Colonic mucosa (tissue), 4 donors: ENCODE data around the gene TOMM20L. TPM values are rescaled to one million over a fixed set of nuclear protein-coding genes. Genes with fewer than 3 reads are reported as not detected.

Experiments used
- DNase-seq: peaks from one replicate; pipeline ENCODE4 v3.0.0-alpha.2; 2020
- H3K27ac ChIP-seq: fragments of 200-600 bp; one replicate; pipeline ENCODE4 v1.8.0; 2021
- H3K27me3 ChIP-seq: fragments of 200-600 bp; one replicate; pipeline ENCODE4 v1.8.0; 2021
- H3K36me3 ChIP-seq: fragments of 200-600 bp; one replicate; pipeline ENCODE4 v1.8.0; 2021
- H3K4me1 ChIP-seq: fragments of 200-600 bp; one replicate; pipeline ENCODE4 v1.8.0; 2021; ENCODE audit warnings: mild to moderate bottlenecking
- H3K4me3 ChIP-seq: fragments of 200-600 bp; one replicate; pipeline ENCODE4 v1.8.0; 2021
- H3K9ac ChIP-seq, 2 donors: one replicate each; pipeline ENCODE4 v1.7.0; 2013; ENCODE audit warnings: control low read depth in 2 of 2, low read depth in 2 of 2, low read length in 2 of 2
- H3K9me3 ChIP-seq: fragments of 200-600 bp; one replicate; pipeline ENCODE4 v1.8.0; 2021
- intact Hi-C: fragments of 100-400 bp; cut with DNase I; formaldehyde crosslinking; loops from one replicate; pipeline ENCODE4 v1.14.1; 2022
- total RNA-seq, 2 donors: library from RNA; stranded (reverse); fragmentation: NEBNext Ultra II Directional in 1 of 2; extraction: Animal tissue kit (Norgen Biotek cat#: 25700) in 1 of 2; gene quantifications; one replicate each; pipeline ENCODE4 v1.2.1, GENCODE V29; 2021
- TF ChIP-seq, protein P1 (sequence below): fragments of 200-600 bp; IDR thresholded peaks from one replicate; pipeline ENCODE4 v1.8.0; 2022; ENCODE audit warnings: antibody characterized with exemption, mild to moderate bottlenecking
- donor health status: healthy.
- donor health status: DM: no; HTN: no; CAD: no.
- donor health status: DM: no; HTN: no; CAD: no.

Gene TOMM20L
- total RNA-seq, 2 donors from 2014 or later: not detected

DNA sequence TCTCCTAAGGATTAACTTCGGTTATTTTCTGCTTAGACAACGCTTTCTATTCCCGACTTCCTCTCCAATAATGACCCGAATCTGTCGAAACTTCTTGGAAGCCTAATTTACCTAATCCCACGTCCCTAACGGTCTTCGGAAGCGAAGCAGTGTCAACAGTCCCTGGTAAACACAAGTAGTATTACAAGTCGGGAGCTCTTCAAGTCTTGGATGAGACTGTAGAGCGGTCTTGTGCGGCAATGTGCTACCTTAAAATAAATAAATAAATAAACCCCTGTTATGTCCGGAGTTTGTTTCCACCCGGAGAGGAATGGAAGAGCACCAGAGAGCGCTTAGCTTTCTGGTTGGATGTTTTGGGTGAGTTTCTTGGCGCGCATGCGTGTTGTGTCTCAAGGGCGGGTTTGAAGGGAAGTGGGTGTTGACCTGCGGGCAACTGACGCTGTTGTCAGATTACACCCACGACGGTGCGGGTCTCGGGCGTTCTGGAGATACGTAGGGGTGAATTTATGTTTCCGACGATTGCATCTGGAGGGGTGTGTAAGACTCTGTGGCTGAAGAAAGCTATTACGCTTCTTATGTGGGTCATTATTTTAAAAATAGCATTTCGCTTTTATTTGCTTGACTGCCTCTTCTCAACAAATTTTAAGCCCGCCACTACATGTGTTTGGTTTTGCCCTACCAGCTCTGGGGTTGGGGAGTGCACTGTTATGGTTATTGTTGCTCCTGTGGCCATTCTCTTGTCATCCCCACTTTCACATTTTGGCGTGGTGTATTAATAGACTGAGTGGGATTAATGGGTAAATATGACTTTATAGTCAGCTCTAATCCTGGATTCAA, 31.8 kb downstream of the TOMM20L start, which contains the start of the genes KIAA0586 and TIMM9:
TSS of gene KIAA0586 (plus strand) at position 439 of the 837 bp plus-strand sequence. CDS start 546 bp downstream, outside the sequence.
TSS of gene TIMM9 (minus strand) at position 251 of the 837 bp plus-strand sequence. CDS start 15,586 bp downstream, outside the sequence.
- TF ChIP-seq, protein P1, sequence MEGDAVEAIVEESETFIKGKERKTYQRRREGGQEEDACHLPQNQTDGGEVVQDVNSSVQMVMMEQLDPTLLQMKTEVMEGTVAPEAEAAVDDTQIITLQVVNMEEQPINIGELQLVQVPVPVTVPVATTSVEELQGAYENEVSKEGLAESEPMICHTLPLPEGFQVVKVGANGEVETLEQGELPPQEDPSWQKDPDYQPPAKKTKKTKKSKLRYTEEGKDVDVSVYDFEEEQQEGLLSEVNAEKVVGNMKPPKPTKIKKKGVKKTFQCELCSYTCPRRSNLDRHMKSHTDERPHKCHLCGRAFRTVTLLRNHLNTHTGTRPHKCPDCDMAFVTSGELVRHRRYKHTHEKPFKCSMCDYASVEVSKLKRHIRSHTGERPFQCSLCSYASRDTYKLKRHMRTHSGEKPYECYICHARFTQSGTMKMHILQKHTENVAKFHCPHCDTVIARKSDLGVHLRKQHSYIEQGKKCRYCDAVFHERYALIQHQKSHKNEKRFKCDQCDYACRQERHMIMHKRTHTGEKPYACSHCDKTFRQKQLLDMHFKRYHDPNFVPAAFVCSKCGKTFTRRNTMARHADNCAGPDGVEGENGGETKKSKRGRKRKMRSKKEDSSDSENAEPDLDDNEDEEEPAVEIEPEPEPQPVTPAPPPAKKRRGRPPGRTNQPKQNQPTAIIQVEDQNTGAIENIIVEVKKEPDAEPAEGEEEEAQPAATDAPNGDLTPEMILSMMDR: no peak
- intact Hi-C loops: no loop called here
- Histone ChIP-seq H3K4me1 (peaks cover 10% of the 10 kb centered on the region), H3K27ac (peak within 1 kb of the TSS; percentile 83), H3K36me3 (no peaks in the 10 kb centered on the region), H3K9ac (peak within 1 kb of the TSS; percentile 75 to 94), H3K9me3 (no peaks in the 10 kb centered on the region), H3K4me3 (peak within 1 kb of the TSS; percentile 87), H3K27me3 (no peaks in the 10 kb centered on the region)
- DNase-seq: peak; percentile 96

DNA sequence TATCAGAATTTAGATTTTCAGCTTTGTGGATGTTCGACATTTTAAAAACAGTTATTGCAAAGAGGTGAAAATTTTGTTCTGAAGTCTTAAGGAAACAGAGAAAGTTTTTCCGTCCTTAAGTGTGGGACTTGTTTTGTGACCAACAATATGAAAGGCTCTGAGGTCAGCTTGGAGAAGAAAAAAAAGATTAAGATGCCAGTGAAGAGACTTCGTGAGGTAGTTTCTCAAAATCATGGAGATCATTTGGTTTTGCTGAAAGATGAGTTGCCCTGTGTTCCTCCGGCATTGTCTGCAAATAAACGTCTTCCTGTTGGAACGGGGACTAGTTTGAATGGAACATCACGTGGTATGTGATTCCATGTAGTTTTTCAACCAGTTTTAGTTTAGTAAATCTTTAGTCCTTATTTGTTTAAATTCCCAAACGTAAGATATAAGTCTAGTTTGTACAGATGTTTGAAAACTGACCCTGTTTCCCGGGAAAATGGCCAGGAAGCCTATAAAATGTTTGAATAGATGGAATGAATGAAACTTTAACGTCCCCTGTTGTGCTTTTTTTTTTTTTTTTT, 32.5 kb downstream of the TOMM20L start:
- Histone ChIP-seq H3K9ac (peak overlapping the region; percentile 68 to 94), H3K27me3 (no peaks in the 10 kb centered on the region), H3K4me1 (peaks cover 10% of the 10 kb centered on the region), H3K9me3 (no peaks in the 10 kb centered on the region), H3K36me3 (no peaks in the 10 kb centered on the region), H3K4me3 (peak overlapping the region; percentile 87), H3K27ac (peak overlapping the region; percentile 83)
- DNase-seq: peak; percentile 43
- TF ChIP-seq, protein P1: no peak
- intact Hi-C loops: no loop called here

DNA sequence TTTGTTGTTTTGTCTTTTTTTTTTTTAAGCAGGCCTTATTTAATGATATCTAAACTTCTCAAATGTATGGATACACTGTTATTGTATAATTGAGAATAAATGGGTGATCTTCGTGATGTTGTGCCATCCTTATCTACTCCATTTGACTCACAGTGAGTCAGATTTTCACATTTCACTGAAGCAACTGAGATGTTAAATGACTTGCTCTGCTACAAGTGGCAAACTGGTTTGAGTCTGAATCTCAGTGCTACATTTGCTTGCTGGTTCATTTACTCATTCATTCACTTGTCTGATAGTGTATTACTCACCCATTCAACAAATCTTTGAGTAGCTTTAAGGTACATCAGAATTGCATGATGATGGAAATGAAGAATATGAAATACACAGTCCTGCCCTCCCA, 34.4 kb downstream of the TOMM20L start:
- no peak overlapping the region for H3K27ac ChIP-seq
- H3K4me3 ChIP-seq: no peak overlapping the region
- TF ChIP-seq, protein P1: no peak
- H3K9ac ChIP-seq: no peak overlapping the region
- no peak for DNase-seq
- peaks cover 10% of the 10 kb centered on the region for H3K4me1 ChIP-seq
- intact Hi-C loops: no loop called here
- H3K36me3 ChIP-seq: no peaks in the 10 kb centered on the region
- no peaks in the 10 kb centered on the region for H3K9me3 ChIP-seq
- no peaks in the 10 kb centered on the region for H3K27me3 ChIP-seq

DNA sequence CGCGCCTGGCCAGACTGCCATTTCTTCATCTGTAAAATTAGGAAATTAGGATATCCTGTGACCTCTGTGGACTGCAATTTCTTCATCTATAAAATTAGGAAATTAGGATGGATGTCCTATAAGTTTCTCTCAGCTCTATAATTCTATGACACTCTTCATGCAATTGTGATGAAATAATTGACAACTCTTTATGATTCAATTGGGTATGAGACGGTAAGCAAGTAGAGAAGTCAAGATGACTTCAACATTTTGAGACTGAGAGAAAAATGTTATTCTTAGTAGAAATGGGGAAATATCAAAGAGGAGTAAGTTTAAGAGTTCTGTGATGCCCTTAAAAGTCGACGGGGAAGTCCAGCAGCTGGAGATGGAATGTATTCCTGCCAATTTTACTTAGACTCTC, 43.7 kb downstream of the TOMM20L start:
- Histone ChIP-seq H3K27me3 (no peaks in the 10 kb centered on the region), H3K27ac (no peak overlapping the region), H3K36me3 (peaks cover 10% of the 10 kb centered on the region), H3K4me1 (no peaks in the 10 kb centered on the region), H3K9me3 (no peaks in the 10 kb centered on the region), H3K9ac (no peak overlapping the region), H3K4me3 (no peak overlapping the region)
- intact Hi-C loops: no loop called here
- TF ChIP-seq, protein P1: no peak
- DNase-seq: no peak

DNA sequence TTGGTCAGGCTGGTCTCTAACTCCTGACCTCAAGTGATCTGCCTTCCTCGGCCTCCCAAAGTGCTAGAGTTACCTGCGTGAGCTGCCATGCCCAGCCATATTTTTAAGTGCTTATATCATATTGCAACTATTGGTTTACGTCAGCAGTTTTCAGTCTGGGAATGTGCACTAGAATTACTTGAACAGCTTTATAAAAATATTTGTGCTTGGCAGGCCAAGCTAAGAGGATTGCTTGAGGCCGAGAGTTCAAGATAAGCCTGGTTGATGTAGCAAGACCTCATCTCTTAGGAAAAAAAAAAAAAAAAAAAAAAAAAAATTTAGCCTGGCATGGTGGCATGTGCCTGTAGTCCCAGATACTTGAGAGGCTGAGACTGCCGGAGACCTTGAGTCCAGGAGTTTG, 48.9 kb downstream of the TOMM20L start:
- no peaks in the 10 kb centered on the region for H3K9me3 ChIP-seq
- H3K9ac ChIP-seq: no peak overlapping the region
- no peak for DNase-seq
- H3K4me3 ChIP-seq: no peak overlapping the region
- TF ChIP-seq, protein P1: no peak
- intact Hi-C loops: no loop called here
- H3K36me3 ChIP-seq: peaks cover 10% of the 10 kb centered on the region
- H3K27me3 ChIP-seq: no peaks in the 10 kb centered on the region
- H3K4me1 ChIP-seq: no peaks in the 10 kb centered on the region
- no peak overlapping the region for H3K27ac ChIP-seq
